ENCODE results near the gene NEGR1. TPM values are rescaled to one million over a fixed set of nuclear protein-coding genes. Genes with fewer than 3 reads are reported as not detected.

The NEGR1 gene
- total and polyA plus RNA-seq, 3 donors from 2014 or later = 2.9 to 7.6 (median 3.1) TPM

DNA sequence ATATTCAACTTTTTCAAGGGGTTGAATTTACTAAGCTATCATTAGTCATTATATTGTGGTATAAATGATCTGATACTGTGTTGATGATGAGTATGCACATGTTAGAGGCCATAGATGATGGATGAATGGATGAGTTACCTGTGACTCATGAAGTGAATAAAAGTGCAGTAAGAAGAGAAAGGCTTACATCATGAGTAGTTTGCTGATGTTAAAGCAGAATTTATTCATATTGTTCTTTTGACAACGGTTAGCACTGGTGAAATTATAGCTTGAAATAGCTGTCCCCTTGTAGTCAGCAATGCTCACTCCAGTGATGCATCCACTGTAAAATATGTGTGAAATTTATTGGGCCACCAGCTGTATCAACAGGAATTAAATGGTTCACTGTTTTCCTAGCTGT is 660.6 kb downstream of the NEGR1 start:
- TF ChIP-seq, protein P1, sequence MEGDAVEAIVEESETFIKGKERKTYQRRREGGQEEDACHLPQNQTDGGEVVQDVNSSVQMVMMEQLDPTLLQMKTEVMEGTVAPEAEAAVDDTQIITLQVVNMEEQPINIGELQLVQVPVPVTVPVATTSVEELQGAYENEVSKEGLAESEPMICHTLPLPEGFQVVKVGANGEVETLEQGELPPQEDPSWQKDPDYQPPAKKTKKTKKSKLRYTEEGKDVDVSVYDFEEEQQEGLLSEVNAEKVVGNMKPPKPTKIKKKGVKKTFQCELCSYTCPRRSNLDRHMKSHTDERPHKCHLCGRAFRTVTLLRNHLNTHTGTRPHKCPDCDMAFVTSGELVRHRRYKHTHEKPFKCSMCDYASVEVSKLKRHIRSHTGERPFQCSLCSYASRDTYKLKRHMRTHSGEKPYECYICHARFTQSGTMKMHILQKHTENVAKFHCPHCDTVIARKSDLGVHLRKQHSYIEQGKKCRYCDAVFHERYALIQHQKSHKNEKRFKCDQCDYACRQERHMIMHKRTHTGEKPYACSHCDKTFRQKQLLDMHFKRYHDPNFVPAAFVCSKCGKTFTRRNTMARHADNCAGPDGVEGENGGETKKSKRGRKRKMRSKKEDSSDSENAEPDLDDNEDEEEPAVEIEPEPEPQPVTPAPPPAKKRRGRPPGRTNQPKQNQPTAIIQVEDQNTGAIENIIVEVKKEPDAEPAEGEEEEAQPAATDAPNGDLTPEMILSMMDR (IDR thresholded peaks at IDR 0.05) = no peak
- no peak for TF ChIP-seq POLR2A (IDR thresholded peaks at IDR 0.05)
- Histone ChIP-seq H3K4me1 (no peaks in the 10 kb centered on the region), H3K36me3 (ENCODE audit: low read depth, missing control alignments) (no peaks in the 10 kb centered on the region), H3K27me3 (no peaks in the 10 kb centered on the region), H3K4me3 (no peak overlapping the region), H3K27ac (no peak overlapping the region), H3K9me3 (no peaks in the 10 kb centered on the region)
- intact Hi-C loops (cut with DNase I; ENCODE audit: low total_unique reads) = no loop called here
- no peak for DNase-seq
- WGBS, 2 donors = 78 to 100% methylated on average over 1 of the region's 1 CpG

DNA sequence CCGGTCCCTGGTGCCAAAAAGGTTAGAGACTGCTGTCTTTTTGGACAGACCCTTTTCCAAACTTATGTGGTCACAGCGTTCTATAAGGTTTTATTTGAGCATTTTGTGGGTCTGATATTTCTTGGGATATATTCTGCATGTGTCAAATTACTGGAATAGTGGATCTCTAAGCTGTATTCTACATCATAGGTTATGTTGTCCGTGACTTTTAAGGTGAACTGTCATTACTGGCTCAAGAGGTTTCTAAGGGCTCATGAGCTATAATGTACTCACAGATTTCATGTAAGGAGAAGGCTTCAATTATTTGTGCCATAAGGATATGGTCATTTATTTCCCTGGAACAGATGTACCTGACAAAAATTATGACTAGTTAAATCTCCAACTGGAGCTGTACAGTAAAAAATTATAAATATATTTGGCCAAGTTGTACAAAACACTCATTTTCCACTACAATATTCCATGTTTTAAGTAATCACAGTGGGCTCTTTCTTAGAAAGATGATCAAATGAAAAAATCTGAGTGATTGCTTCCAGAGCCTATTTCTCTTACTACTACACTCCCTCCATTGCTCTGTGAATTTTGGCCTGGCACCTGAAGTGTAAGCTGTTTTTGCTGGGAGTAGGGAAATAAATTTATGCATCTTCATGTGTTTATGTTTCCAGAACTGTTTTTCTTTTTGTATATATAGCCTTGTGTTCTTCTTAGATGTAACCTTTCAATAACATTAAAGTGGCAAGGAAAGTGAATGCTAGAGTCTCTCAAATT is 663.4 kb downstream of the NEGR1 start:
- intact Hi-C loops (cut with DNase I; ENCODE audit: low total_unique reads) = no loop called here

DNA sequence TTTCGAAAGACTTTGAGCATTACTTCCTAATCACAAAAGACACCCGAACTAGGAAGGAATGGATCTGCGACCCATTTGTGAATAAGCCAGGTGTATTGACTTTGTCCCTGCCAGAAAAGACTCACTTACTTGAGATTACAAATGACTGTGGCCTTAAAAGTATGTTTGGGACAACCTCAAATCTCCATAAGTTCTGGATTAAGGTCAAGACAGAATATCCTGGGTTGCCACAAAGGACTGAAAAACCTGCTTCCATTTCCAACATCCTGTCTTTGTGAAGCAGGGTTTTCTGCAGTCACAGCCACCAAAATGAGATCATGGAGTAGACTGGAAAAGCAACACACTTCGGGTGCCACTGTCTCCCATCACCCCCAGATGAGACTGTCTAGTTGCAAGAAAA is 664.1 kb downstream of the NEGR1 start:
- no peak for DNase-seq
- H3K9me3 ChIP-seq = no peaks in the 10 kb centered on the region
- no peak overlapping the region for H3K27ac ChIP-seq
- TF ChIP-seq, protein P1 (IDR thresholded peaks at IDR 0.05) = no peak
- TF ChIP-seq POLR2A (IDR thresholded peaks at IDR 0.05) = no peak
- 87% methylated on average over 4 of the region's 4 CpGs for WGBS, 2 donors
- intact Hi-C loops (cut with DNase I; ENCODE audit: low total_unique reads) = no loop called here
- no peak overlapping the region for H3K4me3 ChIP-seq
- H3K4me1 ChIP-seq = no peaks in the 10 kb centered on the region
- no peaks in the 10 kb centered on the region for H3K27me3 ChIP-seq
- no peaks in the 10 kb centered on the region for H3K36me3 ChIP-seq (ENCODE audit: low read depth, missing control alignments)

More for the DNA sequence above, 663.4 kb downstream of the NEGR1 start:
- no peaks in the 10 kb centered on the region for H3K4me1 ChIP-seq
- no peak for TF ChIP-seq POLR2A (IDR thresholded peaks at IDR 0.05)
- TF ChIP-seq, protein P1 (IDR thresholded peaks at IDR 0.05) = no peak
- WGBS, 2 donors = 84 to 92% methylated on average over 3 of the region's 3 CpGs
- no peak overlapping the region for H3K27ac ChIP-seq
- H3K36me3 ChIP-seq (ENCODE audit: low read depth, missing control alignments) = no peaks in the 10 kb centered on the region
- DNase-seq = no peak
- no peaks in the 10 kb centered on the region for H3K9me3 ChIP-seq
- H3K4me3 ChIP-seq = no peak overlapping the region
- no peaks in the 10 kb centered on the region for H3K27me3 ChIP-seq

DNA sequence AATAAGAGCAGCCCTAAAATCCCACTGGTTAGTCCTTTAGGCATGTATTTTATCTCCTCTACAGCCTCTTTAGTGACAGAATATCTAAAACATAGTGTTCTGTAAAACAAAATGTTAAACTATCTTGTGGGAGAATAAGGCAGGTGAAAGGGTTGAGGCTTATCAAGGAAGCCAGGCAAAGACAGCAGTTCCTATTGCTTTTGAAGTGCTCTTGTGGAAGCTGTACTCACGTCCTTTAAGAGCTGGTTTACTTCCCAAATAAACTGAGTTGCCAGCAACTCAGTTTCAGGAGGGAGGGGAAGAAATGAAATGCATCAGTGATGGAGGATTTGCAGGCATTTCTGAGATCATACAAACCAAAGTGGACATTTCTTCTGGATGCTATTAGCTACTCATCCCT is 671.9 kb downstream of the NEGR1 start:
- H3K36me3 ChIP-seq (ENCODE audit: low read depth, missing control alignments) = no peaks in the 10 kb centered on the region
- no peaks in the 10 kb centered on the region for H3K4me1 ChIP-seq
- no peak for TF ChIP-seq POLR2A (IDR thresholded peaks at IDR 0.05)
- TF ChIP-seq, protein P1 (IDR thresholded peaks at IDR 0.05) = no peak
- intact Hi-C loops (cut with DNase I; ENCODE audit: low total_unique reads) = no loop called here
- 41 to 50% methylated on average over 1 of the region's 1 CpG for WGBS, 2 donors
- no peak overlapping the region for H3K27ac ChIP-seq
- H3K9me3 ChIP-seq = no peaks in the 10 kb centered on the region
- H3K4me3 ChIP-seq = no peak overlapping the region
- no peaks in the 10 kb centered on the region for H3K27me3 ChIP-seq
- DNase-seq = no peak

All from testis (tissue), 3 donors.